Stimulated activated CD8-positive, alpha-beta memory T cell treated with anti-CD3 and anti-CD28 coated beads, Interleukin-4, amount 100 ng/mL, for 1 hour (primary cell): Measurements from ENCODE around the gene ZPLD1.

Experiments
- DNase-seq, 2 donors: peaks; one replicate each; pipeline ENCODE4 v3.0.0-alpha.2; 2020; ENCODE audit warnings: low read depth in 2 of 2, low spot score in 1 of 2

Gene ZPLD1

GRCh38 chr3:102464261-102464660, 29.4 kb downstream of the ZPLD1 start:
- no peak for DNase-seq

- DNase-seq, result no peak
Observed at GRCh38 chr3:102466001-102466400, 31.2 kb downstream of the ZPLD1 start.

- DNase-seq, result no peak
Observed at GRCh38 chr3:102470066-102470465, 35.3 kb downstream of the ZPLD1 start.

GRCh38 chr3:102471001-102471400, 36.2 kb downstream of the ZPLD1 start:
- no peak for DNase-seq

DNA sequence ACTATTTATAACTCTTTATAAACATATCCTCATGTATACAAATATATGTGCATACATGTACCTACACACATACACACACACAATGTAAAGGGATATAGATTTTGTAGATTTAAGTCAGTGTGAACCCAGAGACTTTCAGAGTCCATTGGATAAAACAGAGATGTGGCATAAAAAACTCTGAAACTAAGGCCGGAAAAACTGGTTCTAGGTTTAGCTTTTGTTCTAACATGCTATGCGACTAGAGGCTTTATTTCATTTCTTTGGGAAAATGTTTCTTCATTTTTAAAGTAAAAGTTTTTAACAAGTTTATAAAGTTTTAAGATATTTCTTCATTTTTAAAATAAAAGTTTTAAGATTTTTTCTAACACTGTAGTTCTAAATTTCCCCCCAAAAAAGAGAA, 36.7 kb downstream of the ZPLD1 start:
- no peak for DNase-seq

DNA sequence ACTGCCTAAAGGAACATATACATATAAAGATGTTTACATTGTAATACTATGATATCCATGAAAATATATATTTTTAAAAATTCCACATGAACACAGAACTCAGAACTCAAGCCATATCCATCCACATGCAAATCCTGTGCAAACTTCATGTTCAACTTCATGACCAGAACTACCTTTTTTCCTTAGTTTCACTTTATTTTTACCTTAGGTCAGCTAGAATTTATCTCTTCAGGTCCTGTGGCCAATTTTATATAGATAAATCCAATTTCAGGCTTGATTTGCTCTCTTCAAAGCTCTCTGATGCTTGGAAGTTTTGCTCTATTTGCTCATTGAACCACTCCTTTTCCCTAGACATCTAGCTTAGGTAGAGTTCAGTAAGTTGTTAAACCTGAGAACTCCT, 38.8 kb downstream of the ZPLD1 start:
- DNase-seq, result no peak

DNA sequence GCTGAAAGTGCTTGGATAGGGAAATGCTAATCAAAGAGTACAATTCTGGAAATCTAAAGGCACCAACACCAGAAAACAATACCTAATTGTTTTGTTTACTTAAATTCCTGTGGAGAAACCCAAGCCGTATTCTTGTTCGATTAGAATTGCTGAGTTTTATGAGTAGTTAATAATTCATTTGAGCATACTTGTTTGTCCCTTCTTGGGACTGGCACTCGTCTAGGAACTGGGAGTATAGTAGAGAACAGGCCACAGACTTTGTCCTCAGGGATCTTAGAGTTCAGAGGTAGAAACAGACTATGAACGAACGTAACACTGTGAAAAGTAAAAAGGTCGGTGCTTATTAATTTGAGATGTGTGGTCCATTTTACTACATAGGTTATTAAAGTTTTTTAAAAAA, 39.4 kb downstream of the ZPLD1 start:
- DNase-seq, result no peak

GRCh38 chr3:102476198-102476597, 41.4 kb downstream of the ZPLD1 start:
- no peak for DNase-seq

- DNase-seq, result no peak
Observed at GRCh38 chr3:102478160-102478559, 43.3 kb downstream of the ZPLD1 start.

GRCh38 chr3:102480139-102480538, 45.3 kb downstream of the ZPLD1 start:
- no peak for DNase-seq

DNA sequence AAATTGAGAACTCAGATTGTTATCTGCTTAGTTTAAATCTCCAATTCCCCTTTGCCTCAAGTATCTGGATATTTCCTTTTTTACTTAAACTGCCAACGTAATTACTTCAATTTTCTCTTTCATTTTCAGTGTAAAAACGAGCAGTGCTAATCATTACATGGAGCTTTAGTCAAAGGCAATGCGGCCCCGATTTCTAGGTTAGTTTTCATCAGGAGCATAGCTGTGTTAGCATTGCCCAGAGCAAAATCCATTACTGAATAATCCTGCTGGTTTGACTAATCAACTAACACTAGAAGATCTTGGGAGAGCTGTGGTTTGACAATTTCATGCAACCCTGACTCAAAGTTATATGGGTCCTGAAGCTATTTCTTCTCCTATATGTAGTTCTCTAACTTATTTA, 46.2 kb downstream of the ZPLD1 start:
- no peak for DNase-seq

DNA sequence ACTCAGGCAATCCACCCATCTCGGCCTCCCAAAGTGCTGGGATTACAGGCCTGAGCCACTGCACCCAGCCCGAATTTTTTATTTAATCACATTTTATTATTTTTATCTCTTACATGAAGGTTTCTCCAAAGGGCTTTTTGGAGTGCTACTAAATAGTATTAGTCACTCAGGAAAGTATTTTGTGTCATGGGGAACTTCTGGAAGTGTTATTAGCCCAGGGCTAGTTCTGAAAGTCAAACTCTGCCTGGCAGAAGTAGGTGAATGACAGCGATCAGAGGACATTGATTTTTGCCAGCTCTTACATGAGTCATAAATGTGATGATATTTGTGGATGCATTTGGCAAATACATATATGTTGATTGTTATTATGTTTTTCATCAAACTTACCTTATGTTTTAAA, 48.7 kb downstream of the ZPLD1 start:
- DNase-seq, result no peak

GRCh38 chr3:102484363-102484762, 49.5 kb downstream of the ZPLD1 start:
- DNase-seq, result no peak

DNA sequence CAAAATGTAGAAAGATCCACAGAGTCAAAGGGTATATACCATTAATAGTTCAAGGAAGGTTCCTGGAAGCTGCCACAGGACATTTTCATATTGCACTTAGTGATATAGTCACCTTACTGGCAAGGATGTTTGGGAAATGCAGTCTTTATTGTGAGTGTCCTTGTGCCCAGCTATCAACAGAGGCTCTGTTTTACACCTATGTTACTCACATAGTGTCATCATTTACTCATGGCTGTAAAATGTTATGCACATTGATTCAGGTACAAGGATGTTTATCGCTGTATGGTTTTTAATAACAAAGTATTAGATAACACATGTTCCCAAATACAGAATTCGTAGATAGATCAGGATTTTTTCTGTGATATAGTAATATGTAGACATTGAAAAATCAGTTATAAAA, 50.9 kb downstream of the ZPLD1 start:
- DNase-seq, result no peak

- DNase-seq, result no peak
Observed at GRCh38 chr3:102488331-102488730, 53.5 kb downstream of the ZPLD1 start.

GRCh38 chr3:102492300-102492699, 57.5 kb downstream of the ZPLD1 start:
- DNase-seq, result no peak

DNA sequence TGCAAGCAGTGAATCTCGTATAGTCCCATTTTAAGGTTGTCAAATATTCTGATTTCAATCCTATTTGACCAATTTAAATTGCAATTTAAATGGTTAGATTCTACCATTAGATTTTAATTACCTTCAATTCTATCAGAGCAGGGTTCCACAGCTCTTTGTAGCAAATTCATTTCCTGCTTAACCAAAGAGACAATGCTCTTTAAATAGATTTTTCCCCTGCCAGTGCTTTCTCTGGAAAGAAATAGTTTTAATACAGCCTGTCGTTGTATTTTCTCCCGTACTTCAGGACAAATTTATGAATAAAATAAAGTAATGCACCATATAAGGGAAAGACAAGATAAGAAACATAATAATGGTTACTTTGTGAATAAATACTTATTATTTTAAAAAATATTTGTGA, 62.8 kb downstream of the ZPLD1 start:
- no peak for DNase-seq

DNA sequence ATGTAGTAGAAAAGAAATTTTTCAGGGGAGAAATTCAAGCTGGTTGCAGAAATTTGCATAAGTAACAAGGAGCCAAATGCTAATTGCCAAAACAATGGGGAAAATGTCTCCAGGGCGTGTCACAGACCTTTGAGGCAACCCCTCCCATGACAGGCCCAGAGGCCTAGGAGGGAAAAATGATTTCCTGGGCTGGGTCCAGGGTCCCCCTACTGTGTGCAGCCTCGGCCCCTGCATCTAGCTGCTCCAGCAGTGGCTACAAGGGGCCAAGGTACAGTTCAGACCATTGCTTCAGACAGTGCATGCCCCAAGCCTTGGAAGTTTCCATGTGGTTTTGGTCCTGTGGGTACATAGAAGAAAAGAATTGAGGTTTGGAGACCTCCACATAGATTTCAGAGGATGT, 70.7 kb downstream of the ZPLD1 start:
- DNase-seq, result no peak

GRCh38 chr3:102510663-102511062, 75.8 kb downstream of the ZPLD1 start:
- DNase-seq, result no peak

GRCh38 chr3:102511168-102511567, 76.4 kb downstream of the ZPLD1 start:
- DNase-seq, result no peak

GRCh38 chr3:102511639-102512038, 76.8 kb downstream of the ZPLD1 start:
- no peak for DNase-seq

GRCh38 chr3:102512734-102513504, 78.1 kb downstream of the ZPLD1 start:
- DNase-seq, result no peak

- no peak for DNase-seq
Observed at GRCh38 chr3:102514241-102514640, 79.4 kb downstream of the ZPLD1 start.
